COLO668 (cell line): ENCODE data around the gene NTNG1.
A peak's percentile ranks its signal among the peaks of the same experiment; 100 is the strongest.

Experiments used
- DNase-seq: peaks from one replicate; lab custom pipeline; 2025; ENCODE audit not compliant: unreplicated experiment; lab: John Stamatoyannopoulos, UW

Gene NTNG1

GRCh38 chr1:107255469-107255868 is 114.6 kb downstream of the NTNG1 start:
- DNase-seq, result no peak

- no peak for DNase-seq
Observed at GRCh38 chr1:107262467-107263286, 121.8 kb downstream of the NTNG1 start.

- DNase-seq, result no peak
Observed at GRCh38 chr1:107263291-107263915, 122.6 kb downstream of the NTNG1 start.

- DNase-seq, result no peak
Observed at GRCh38 chr1:107264007-107264406, 123.2 kb downstream of the NTNG1 start.

GRCh38 chr1:107264561-107264960 is 123.7 kb downstream of the NTNG1 start:
- DNase-seq, result no peak

GRCh38 chr1:107267489-107267888 is 126.7 kb downstream of the NTNG1 start:
- no peak for DNase-seq

- DNase-seq, result no peak
Observed at GRCh38 chr1:107272321-107272720, 131.5 kb downstream of the NTNG1 start.

- no peak for DNase-seq
Observed at GRCh38 chr1:107273515-107273914, 132.7 kb downstream of the NTNG1 start.

GRCh38 chr1:107274227-107274626 is 133.4 kb downstream of the NTNG1 start:
- no peak for DNase-seq

GRCh38 chr1:107276247-107276646 is 135.4 kb downstream of the NTNG1 start:
- DNase-seq, result no peak

- DNase-seq, result peak; percentile 20
Observed at GRCh38 chr1:107277022-107277421, 136.2 kb downstream of the NTNG1 start.

GRCh38 chr1:107286125-107286524 is 145.3 kb downstream of the NTNG1 start:
- no peak for DNase-seq

GRCh38 chr1:107291987-107292386 is 151.1 kb downstream of the NTNG1 start:
- DNase-seq, result no peak

GRCh38 chr1:107293901-107294613 is 153.2 kb downstream of the NTNG1 start:
- DNase-seq, result no peak

GRCh38 chr1:107294686-107295085 is 153.8 kb downstream of the NTNG1 start:
- no peak for DNase-seq

GRCh38 chr1:107297681-107298080 is 156.8 kb downstream of the NTNG1 start:
- no peak for DNase-seq

GRCh38 chr1:107298526-107298925 is 157.7 kb downstream of the NTNG1 start:
- DNase-seq, result no peak

- DNase-seq, result no peak
Observed at GRCh38 chr1:107299521-107299920, 158.7 kb downstream of the NTNG1 start.

GRCh38 chr1:107309962-107310361 is 169.1 kb downstream of the NTNG1 start:
- no peak for DNase-seq

- DNase-seq, result no peak
Observed at GRCh38 chr1:107315652-107316051, 174.8 kb downstream of the NTNG1 start.

GRCh38 chr1:107318932-107319331 is 178.1 kb downstream of the NTNG1 start:
- DNase-seq, result no peak

GRCh38 chr1:107323784-107324183 is 182.9 kb downstream of the NTNG1 start:
- DNase-seq, result no peak
